ENCODE data around the gene ABR. TPM values are rescaled to one million over a fixed set of nuclear protein-coding genes. Genes with fewer than 3 reads are reported as not detected.

ABR gene
- total RNA-seq, 1 donor from 2014 or later, result 59.7 TPM

GRCh38 chr17:1146561-1147265, 33.1 kb downstream of the ABR start:
- H3K4me3 Mint-ChIP-seq, result no peak overlapping the region
- peak overlapping the region; percentile 71 for H3K27ac Mint-ChIP-seq (ENCODE audit: unreplicated experiment)
- no peaks in the 10 kb centered on the region for H3K27me3 Mint-ChIP-seq (ENCODE audit: low read depth)
- no peaks in the 10 kb centered on the region for H3K36me3 Mint-ChIP-seq (ENCODE audit: low read depth)
- peaks cover 31% of the 10 kb centered on the region for H3K4me1 Mint-ChIP-seq
- TF ChIP-seq CTCF (conservative IDR thresholded peaks at IDR 0.05), result no peak
- no peaks in the 10 kb centered on the region for H3K9me3 Mint-ChIP-seq
- DNase-seq (ENCODE audit: low read depth, low spot score), result no peak

DNA sequence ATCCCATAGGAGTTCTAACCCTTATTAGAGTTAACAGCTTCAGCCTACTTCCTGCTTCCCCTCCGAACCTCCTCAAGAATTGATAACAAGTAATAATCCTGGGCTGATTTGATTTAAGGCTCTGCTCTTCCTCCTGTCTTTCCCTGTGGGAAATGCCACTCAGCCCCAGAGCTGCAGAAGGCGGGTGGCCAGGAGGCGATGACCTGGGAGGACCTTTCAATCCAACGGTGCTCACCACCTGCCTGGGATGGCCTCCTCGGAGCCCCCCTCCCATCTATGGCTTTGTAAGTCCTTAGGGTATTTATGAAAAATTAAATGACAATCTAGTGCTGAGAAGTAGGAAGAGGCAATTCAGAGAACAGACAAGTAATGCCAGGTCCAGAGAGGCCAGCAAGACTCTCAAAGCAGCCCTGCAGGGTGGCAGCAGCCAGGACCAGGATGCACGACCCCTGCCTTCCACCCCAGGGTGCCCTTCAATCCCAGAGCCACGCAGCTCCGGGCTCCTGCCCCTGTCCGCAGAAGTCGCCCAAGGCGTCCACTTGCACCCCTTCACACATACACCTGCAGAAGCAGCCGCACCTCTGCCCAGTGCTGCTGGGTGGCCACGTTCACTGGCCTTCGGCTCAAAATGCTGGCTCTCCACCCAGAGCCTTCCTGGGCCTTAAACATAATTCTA, 34.3 kb downstream of the ABR start:
- Mint-ChIP-seq H3K4me1 (peaks cover 31% of the 10 kb centered on the region), H3K27ac (ENCODE audit: unreplicated experiment) (no peak overlapping the region), H3K4me3 (no peak overlapping the region), H3K36me3 (ENCODE audit: low read depth) (no peaks in the 10 kb centered on the region), H3K27me3 (ENCODE audit: low read depth) (no peaks in the 10 kb centered on the region), H3K9me3 (no peaks in the 10 kb centered on the region)
- no peak for TF ChIP-seq CTCF (conservative IDR thresholded peaks at IDR 0.05)
- DNase-seq (ENCODE audit: low read depth, low spot score), result no peak

DNA sequence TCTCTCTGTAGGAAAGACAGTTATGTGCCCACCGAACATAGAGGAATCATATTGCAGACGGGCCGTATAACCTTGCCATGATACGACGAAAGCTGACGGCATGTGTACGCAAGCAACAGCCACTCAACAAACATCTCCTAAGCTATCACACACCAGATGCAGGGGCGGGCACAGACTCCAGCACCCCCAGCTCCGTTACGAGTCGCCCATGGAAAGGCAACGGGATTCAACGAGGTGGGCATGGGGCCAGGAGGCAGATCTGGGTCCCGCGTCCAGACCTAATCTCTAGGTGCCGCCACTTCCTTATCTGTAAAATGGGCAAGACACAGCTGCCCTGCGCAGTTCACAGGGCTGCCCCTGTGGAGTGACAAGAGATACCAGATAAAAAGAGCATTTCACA, 35.6 kb downstream of the ABR start:
- peak overlapping the region; percentile 93 for H3K27ac Mint-ChIP-seq (ENCODE audit: unreplicated experiment)
- no peak for TF ChIP-seq CTCF (conservative IDR thresholded peaks at IDR 0.05)
- peaks cover 40% of the 10 kb centered on the region for H3K4me1 Mint-ChIP-seq
- H3K4me3 Mint-ChIP-seq, result no peak overlapping the region
- no peaks in the 10 kb centered on the region for H3K27me3 Mint-ChIP-seq (ENCODE audit: low read depth)
- no peak for DNase-seq (ENCODE audit: low read depth, low spot score)
- H3K9me3 Mint-ChIP-seq, result no peaks in the 10 kb centered on the region
- no peaks in the 10 kb centered on the region for H3K36me3 Mint-ChIP-seq (ENCODE audit: low read depth)

- peak; percentile 57 for DNase-seq (ENCODE audit: low read depth, low spot score)
- Mint-ChIP-seq H3K4me1 (peaks cover 45% of the 10 kb centered on the region), H3K27me3 (ENCODE audit: low read depth) (no peaks in the 10 kb centered on the region), H3K9me3 (no peaks in the 10 kb centered on the region), H3K27ac (ENCODE audit: unreplicated experiment) (peak overlapping the region; percentile 93), H3K36me3 (ENCODE audit: low read depth) (no peaks in the 10 kb centered on the region), H3K4me3 (peak overlapping the region; percentile 49)
- TF ChIP-seq CTCF (conservative IDR thresholded peaks at IDR 0.05), result no peak
Observed at GRCh38 chr17:1143573-1143972, 36.2 kb downstream of the ABR start.

- H3K27ac Mint-ChIP-seq (ENCODE audit: unreplicated experiment), result no peak overlapping the region
- H3K4me1 Mint-ChIP-seq, result peaks cover 41% of the 10 kb centered on the region
- H3K36me3 Mint-ChIP-seq (ENCODE audit: low read depth), result no peaks in the 10 kb centered on the region
- TF ChIP-seq CTCF (conservative IDR thresholded peaks at IDR 0.05), result no peak
- no peaks in the 10 kb centered on the region for H3K27me3 Mint-ChIP-seq (ENCODE audit: low read depth)
- peak overlapping the region; percentile 2 for H3K4me3 Mint-ChIP-seq
- H3K9me3 Mint-ChIP-seq, result no peaks in the 10 kb centered on the region
- no peak for DNase-seq (ENCODE audit: low read depth, low spot score)
Observed at GRCh38 chr17:1142561-1142971, 37.2 kb downstream of the ABR start.
